ENCODE measurements around the gene CTXN1. TPM values are rescaled to one million over a fixed set of nuclear protein-coding genes. Genes with fewer than 3 reads are reported as not detected.

CTXN1 gene
- total and polyA plus RNA-seq, 2 donors (not counting 3 experiments of a cell fraction or from before 2014, with no cell fraction given), result 16.0 to 27.6 TPM

DNA sequence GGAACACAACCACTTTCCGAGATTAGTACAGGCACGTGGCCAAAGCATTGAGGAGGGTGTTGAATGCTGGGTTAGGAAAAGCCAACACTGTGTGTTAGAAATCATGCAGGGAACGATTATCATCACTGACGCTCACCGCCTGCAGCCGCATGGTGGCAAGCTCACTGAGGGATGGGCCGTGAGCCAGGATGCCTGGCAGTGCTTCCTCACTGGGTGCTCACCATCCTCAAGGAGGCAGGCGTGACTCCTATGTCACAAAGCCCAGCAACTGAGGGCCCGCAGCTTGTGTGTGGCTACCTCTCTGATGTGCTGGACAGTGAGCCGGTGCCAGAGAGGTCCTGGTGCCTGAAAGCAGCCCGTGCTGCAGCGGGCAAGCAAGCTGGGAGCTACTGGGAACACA, 47.9 kb upstream of the CTXN1 start:
- Histone ChIP-seq H3K4me1 (ENCODE audit: control insufficient read depth, extremely low read depth, insufficient read depth, low read length) (no peaks in the 10 kb centered on the region), H3K4me3 (replicated peaks in 1 of 3; ENCODE audit: insufficient read depth in 1 of 3, low read depth in 1 of 3, low read length in 3 of 3) (no peak overlapping the region), H3K4me2 (ENCODE audit: insufficient read depth, low read length) (no peak overlapping the region), H3K36me3 (ENCODE audit: control insufficient read depth in 2 of 2, extremely low read depth in 1 of 2, insufficient read depth in 2 of 2, low read length in 2 of 2) (peaks cover 8 to 52% of the 10 kb centered on the region in 2 experiments), H3K9me3 (replicated peaks; ENCODE audit: control insufficient read depth, insufficient read depth, low read length) (no peaks in the 10 kb centered on the region), H2AFZ (ENCODE audit: low read depth, low read length) (no peak overlapping the region), H3K9me1 (replicated peaks; ENCODE audit: control insufficient read depth, extremely low read depth, insufficient read depth, low read length) (no peaks in the 10 kb centered on the region), H4K20me1 (replicated peaks; ENCODE audit: control insufficient read depth, extremely low read depth, insufficient read depth, low read length) (no peaks in the 10 kb centered on the region), H3K27ac (ENCODE audit: insufficient read depth, low read depth, low read length) (no peak overlapping the region), H3K79me2 (ENCODE audit: control insufficient read depth, insufficient read depth, low read length) (no peaks in the 10 kb centered on the region), H3K27me3 (ENCODE audit: control insufficient read depth in 2 of 2, insufficient read depth in 2 of 2, low read length in 2 of 2) (no peaks in the 10 kb centered on the region), H3K9ac (replicated peaks; ENCODE audit: extremely low read depth, insufficient read depth, low read length) (no peak overlapping the region)
- ChIA-PET POLR2A (no interaction called here), CTCF (interaction anchor here (1.2 kb wide), 1 partner anchor 28 kb away, joined by 3 read pairs; no protein-coding TSS in a partner anchor)
- intact Hi-C loops (cut with micrococcal nuclease), result no loop called here
- no peak for DNase-seq (ENCODE audit: low read depth, low spot score)
- TF ChIP-seq POLR2AphosphoS5 (IDR thresholded peaks at IDR 0.05; ENCODE audit: insufficient read depth, low read depth, low read length), result no peak
- TF ChIP-seq FOS (IDR thresholded peaks at IDR 0.05; ENCODE audit: borderline replicate concordance, insufficient read depth, low read length), result no peak
- no peak for TF ChIP-seq EZH2 (IDR thresholded peaks at IDR 0.05; ENCODE audit: borderline replicate concordance, low read depth, low read length, severe bottlenecking)
- TF ChIP-seq, protein P1, sequence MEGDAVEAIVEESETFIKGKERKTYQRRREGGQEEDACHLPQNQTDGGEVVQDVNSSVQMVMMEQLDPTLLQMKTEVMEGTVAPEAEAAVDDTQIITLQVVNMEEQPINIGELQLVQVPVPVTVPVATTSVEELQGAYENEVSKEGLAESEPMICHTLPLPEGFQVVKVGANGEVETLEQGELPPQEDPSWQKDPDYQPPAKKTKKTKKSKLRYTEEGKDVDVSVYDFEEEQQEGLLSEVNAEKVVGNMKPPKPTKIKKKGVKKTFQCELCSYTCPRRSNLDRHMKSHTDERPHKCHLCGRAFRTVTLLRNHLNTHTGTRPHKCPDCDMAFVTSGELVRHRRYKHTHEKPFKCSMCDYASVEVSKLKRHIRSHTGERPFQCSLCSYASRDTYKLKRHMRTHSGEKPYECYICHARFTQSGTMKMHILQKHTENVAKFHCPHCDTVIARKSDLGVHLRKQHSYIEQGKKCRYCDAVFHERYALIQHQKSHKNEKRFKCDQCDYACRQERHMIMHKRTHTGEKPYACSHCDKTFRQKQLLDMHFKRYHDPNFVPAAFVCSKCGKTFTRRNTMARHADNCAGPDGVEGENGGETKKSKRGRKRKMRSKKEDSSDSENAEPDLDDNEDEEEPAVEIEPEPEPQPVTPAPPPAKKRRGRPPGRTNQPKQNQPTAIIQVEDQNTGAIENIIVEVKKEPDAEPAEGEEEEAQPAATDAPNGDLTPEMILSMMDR (IDR thresholded peaks at IDR 0.05; ENCODE audit: extremely low read depth in 1 of 2, insufficient read depth in 1 of 2, low read depth in 1 of 2, low read length in 2 of 2), result no peak
- TF ChIP-seq, protein P2, sequence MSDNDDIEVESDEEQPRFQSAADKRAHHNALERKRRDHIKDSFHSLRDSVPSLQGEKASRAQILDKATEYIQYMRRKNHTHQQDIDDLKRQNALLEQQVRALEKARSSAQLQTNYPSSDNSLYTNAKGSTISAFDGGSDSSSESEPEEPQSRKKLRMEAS (IDR thresholded peaks at IDR 0.05; ENCODE audit: insufficient read depth, insufficient read length), result no peak
- TF ChIP-seq MYC (IDR thresholded peaks at IDR 0.05; ENCODE audit: low read depth, low read length), result no peak
- no peak for TF ChIP-seq GATA2 (IDR thresholded peaks at IDR 0.05; ENCODE audit: insufficient read depth, insufficient read length, low read depth, low read length)
- TF ChIP-seq JUN (IDR thresholded peaks at IDR 0.05; ENCODE audit: borderline replicate concordance, insufficient read depth, insufficient read length, low read depth), result no peak
- TF ChIP-seq POLR2A (IDR thresholded peaks at IDR 0.05; ENCODE audit: low read depth, low read length), result no peak
- no TSS peak for BruUV-seq (replicated peaks)
- dilution Hi-C loops (cut with MboI; ENCODE audit: extremely low pct_ligation_motif_present, low sequenced_read_pairs), result no loop called here
- FAIRE-seq, result no peak
